ENCODE measurements around the gene PHACTR2.

GRCh38 chr6:143878272-143878760, 200.6 kb downstream of the PHACTR2 start:
- TF ChIP-seq CTCF (IDR thresholded peaks at IDR 0.05) (no peak), POLR2A (IDR thresholded peaks at IDR 0.05) (no peak)
